ENCODE measurements around the gene POLR1E.

POLR1E gene

DNA sequence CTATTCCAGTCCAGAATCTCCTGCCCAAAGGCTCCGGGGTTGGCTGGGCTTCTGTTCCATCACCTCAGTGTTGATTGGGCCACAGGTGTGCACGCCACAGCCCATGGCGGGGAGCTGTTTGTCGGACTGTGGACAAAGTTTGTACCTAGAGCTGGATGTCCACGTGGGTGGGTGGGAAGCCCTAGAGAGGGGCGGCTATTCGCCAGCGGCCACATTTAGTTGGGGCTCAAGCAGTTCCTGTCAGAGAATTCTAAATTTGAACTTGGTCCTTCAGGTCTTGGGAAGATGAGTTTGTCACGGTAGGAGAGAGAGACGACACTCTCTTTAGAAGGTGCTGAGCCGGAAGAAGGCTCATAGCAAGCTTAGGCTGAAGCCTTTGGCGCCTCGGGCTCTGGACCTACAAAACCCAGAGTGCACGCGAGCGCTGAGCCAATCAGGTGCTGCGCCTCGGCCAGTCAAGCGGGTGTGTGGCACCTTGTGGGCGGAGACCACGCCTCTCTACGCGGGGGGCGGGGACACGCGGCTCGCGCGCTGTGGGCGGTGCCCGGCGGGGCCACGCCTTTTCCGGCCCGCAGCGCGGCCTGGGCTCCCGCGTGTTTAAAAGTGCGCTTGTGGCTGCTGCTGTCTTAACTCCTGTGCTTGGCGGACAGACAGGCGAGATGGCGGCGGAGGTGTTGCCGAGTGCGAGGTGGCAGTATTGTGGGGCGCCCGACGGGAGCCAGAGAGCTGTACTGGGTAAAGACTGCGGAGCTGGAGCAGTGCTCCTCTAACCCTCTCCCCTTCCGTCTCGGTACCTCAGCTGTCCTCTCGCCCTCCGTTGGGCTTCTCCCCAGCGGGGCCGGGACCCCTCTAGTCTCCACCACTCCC is at the start of gene POLR1E:
TSS of gene POLR1E (plus strand) at position 560 of the 867 bp plus-strand sequence. CDS start at position 660, 100 bp downstream.
- H3K4me3 ChIP-seq (ENCODE audit: low read length, poor library complexity, severe bottlenecking) = peak within 1 kb of the TSS; percentile 88
- peaks cover 6% of the 10 kb centered on the region for H4K20me1 ChIP-seq (ENCODE audit: insufficient read depth, low read length, poor library complexity, severe bottlenecking)
- H2AFZ ChIP-seq (ENCODE audit: low read length) = peak within 1 kb of the TSS; percentile 94
- TF ChIP-seq CTCF (conservative IDR thresholded peaks at IDR 0.05; ENCODE audit: low read length) = no peak
- no peak for TF ChIP-seq EZH2phosphoT487 (IDR thresholded peaks at IDR 0.05; ENCODE audit: borderline replicate concordance)
- no peaks in the 10 kb centered on the region for H3K9me3 ChIP-seq (ENCODE audit: insufficient read depth, low read depth, low read length)
- no peaks in the 10 kb centered on the region for H3K36me3 ChIP-seq (ENCODE audit: insufficient read depth, low read length)
- no peaks in the 10 kb centered on the region for H3K9me2 ChIP-seq (replicated peaks; ENCODE audit: low read depth, low read length)
- H3K9ac ChIP-seq (ENCODE audit: low read depth, low read length, poor library complexity, severe bottlenecking) = peak within 1 kb of the TSS; percentile 84
- peak within 1 kb of the TSS; percentile 77 for H3K4me2 ChIP-seq (ENCODE audit: low read depth, low read length, poor library complexity, severe bottlenecking)
- H3K27me3 ChIP-seq (ENCODE audit: insufficient read depth, low read length, poor library complexity, severe bottlenecking) = no peaks in the 10 kb centered on the region
- H3F3A ChIP-seq (ENCODE audit: low read depth) = no peaks in the 10 kb centered on the region
- peaks cover 33% of the 10 kb centered on the region for H3K4me1 ChIP-seq (ENCODE audit: insufficient read depth, low read length, poor library complexity, severe bottlenecking)
- H3K79me2 ChIP-seq (ENCODE audit: insufficient read depth, low read length) = peaks cover 31% of the 10 kb centered on the region

- TF ChIP-seq CTCF (conservative IDR thresholded peaks at IDR 0.05; ENCODE audit: low read length) = no peak
- TF ChIP-seq EZH2phosphoT487 (IDR thresholded peaks at IDR 0.05; ENCODE audit: borderline replicate concordance) = no peak
- no peak overlapping the region for H3K9ac ChIP-seq (ENCODE audit: low read depth, low read length, poor library complexity, severe bottlenecking)
- no peak overlapping the region for H3K4me3 ChIP-seq (ENCODE audit: low read length, poor library complexity, severe bottlenecking)
- H3K9me2 ChIP-seq (replicated peaks; ENCODE audit: low read depth, low read length) = no peaks in the 10 kb centered on the region
- no peaks in the 10 kb centered on the region for H3K27me3 ChIP-seq (ENCODE audit: insufficient read depth, low read length, poor library complexity, severe bottlenecking)
- H3K4me1 ChIP-seq (ENCODE audit: insufficient read depth, low read length, poor library complexity, severe bottlenecking) = no peaks in the 10 kb centered on the region
- no peaks in the 10 kb centered on the region for H3K9me3 ChIP-seq (ENCODE audit: insufficient read depth, low read depth, low read length)
- H3K36me3 ChIP-seq (ENCODE audit: insufficient read depth, low read length) = peaks cover 71% of the 10 kb centered on the region; the same call in 1 of the 2 replicates
- H4K20me1 ChIP-seq (ENCODE audit: insufficient read depth, low read length, poor library complexity, severe bottlenecking) = peaks cover 10% of the 10 kb centered on the region
- peaks cover 5% of the 10 kb centered on the region; the same call in 1 of the 2 replicates for H3K79me2 ChIP-seq (ENCODE audit: insufficient read depth, low read length)
- H3K4me2 ChIP-seq (ENCODE audit: low read depth, low read length, poor library complexity, severe bottlenecking) = no peak overlapping the region
- no peak overlapping the region for H2AFZ ChIP-seq (ENCODE audit: low read length)
- H3F3A ChIP-seq (ENCODE audit: low read depth) = no peaks in the 10 kb centered on the region
These were observed 49.2 kb upstream of the POLR1E start for GRCh38 chr9:37436540-37436939.

GRCh38 chr9:37437010-37437409 is 48.7 kb upstream of the POLR1E start:
- H3K36me3 ChIP-seq (ENCODE audit: insufficient read depth, low read length) = peaks cover 72% of the 10 kb centered on the region; the same call in 1 of the 2 replicates

More at GRCh38 chr9:37437010-37437409, 48.7 kb upstream of the POLR1E start:
- H3K9ac ChIP-seq (ENCODE audit: low read depth, low read length, poor library complexity, severe bottlenecking) = no peak overlapping the region
- H3K9me2 ChIP-seq (replicated peaks; ENCODE audit: low read depth, low read length) = no peaks in the 10 kb centered on the region
- TF ChIP-seq CTCF (conservative IDR thresholded peaks at IDR 0.05; ENCODE audit: low read length) (no peak), EZH2phosphoT487 (IDR thresholded peaks at IDR 0.05; ENCODE audit: borderline replicate concordance) (no peak)
- no peaks in the 10 kb centered on the region for H3K9me3 ChIP-seq (ENCODE audit: insufficient read depth, low read depth, low read length)
- H3F3A ChIP-seq (ENCODE audit: low read depth) = no peaks in the 10 kb centered on the region
- peaks cover 5% of the 10 kb centered on the region; the same call in 1 of the 2 replicates for H3K79me2 ChIP-seq (ENCODE audit: insufficient read depth, low read length)
- H3K4me3 ChIP-seq (ENCODE audit: low read length, poor library complexity, severe bottlenecking) = no peak overlapping the region
- H3K27me3 ChIP-seq (ENCODE audit: insufficient read depth, low read length, poor library complexity, severe bottlenecking) = no peaks in the 10 kb centered on the region
- no peaks in the 10 kb centered on the region for H3K4me1 ChIP-seq (ENCODE audit: insufficient read depth, low read length, poor library complexity, severe bottlenecking)
- H4K20me1 ChIP-seq (ENCODE audit: insufficient read depth, low read length, poor library complexity, severe bottlenecking) = peaks cover 10% of the 10 kb centered on the region
- no peak overlapping the region for H3K4me2 ChIP-seq (ENCODE audit: low read depth, low read length, poor library complexity, severe bottlenecking)
- H2AFZ ChIP-seq (ENCODE audit: low read length) = no peak overlapping the region
